BLaER1 (cell line): ENCODE results near the gene SOX5.

Source experiments
- H3K27ac ChIP-seq: shearing (Covaris generic); formaldehyde crosslinking; 2 replicates; pipeline ENCODE4 v1.8.1; 2022
- H3K27me3 ChIP-seq: shearing (Covaris generic); formaldehyde crosslinking; 2 replicates; pipeline ENCODE4 v1.8.1; 2022
- H3K36me3 ChIP-seq: shearing (Covaris generic); formaldehyde crosslinking; 2 replicates; pipeline ENCODE4 v1.8.1; 2022
- H3K4me1 ChIP-seq: shearing (Covaris generic); formaldehyde crosslinking; 2 replicates; pipeline ENCODE4 v1.8.1; 2022
- H3K4me2 ChIP-seq: shearing (Covaris generic); formaldehyde crosslinking; 2 replicates; pipeline ENCODE4 v1.8.1; 2022
- H3K4me3 ChIP-seq: shearing (Covaris generic); formaldehyde crosslinking; 2 replicates; pipeline ENCODE4 v1.8.1; 2022
- H3K9ac ChIP-seq: shearing (Covaris generic); formaldehyde crosslinking; 2 replicates; pipeline ENCODE4 v1.8.1; 2022
- H3K9me3 ChIP-seq: shearing (Covaris generic); formaldehyde crosslinking; 2 replicates; pipeline ENCODE4 v1.8.1; 2022
- H4K20me1 ChIP-seq: shearing (Covaris generic); formaldehyde crosslinking; 2 replicates; pipeline ENCODE4 v1.8.1; 2022
- Cebpa-rat ChIP-seq: shearing (Covaris generic); IDR thresholded peaks from 2 replicates; pipeline ENCODE4 v1.8.1; 2022

The SOX5 gene

DNA sequence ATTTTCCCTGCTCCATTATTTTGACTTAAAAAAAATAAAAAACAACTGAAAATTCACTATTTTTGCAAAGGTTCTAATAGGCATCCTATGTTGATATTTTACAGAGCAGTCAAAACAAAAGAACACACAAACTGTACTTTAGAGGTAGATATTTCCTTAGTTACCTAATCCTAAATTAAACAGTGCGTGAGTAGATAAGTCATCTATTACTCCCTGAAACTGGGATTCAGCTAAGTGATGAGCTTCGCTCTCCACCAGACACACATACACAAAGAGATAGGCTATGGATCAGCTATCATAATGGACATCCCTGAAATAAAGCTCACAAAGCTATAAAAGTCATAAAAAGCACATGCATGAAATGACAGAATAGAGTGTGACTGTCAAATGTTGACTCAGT is 398.7 kb downstream of the SOX5 start:
- Histone ChIP-seq H3K4me1 (no peaks in the 10 kb centered on the region), H3K36me3 (no peaks in the 10 kb centered on the region), H3K9ac (no peak overlapping the region), H3K4me2 (no peak overlapping the region), H3K9me3 (no peaks in the 10 kb centered on the region), H4K20me1 (no peaks in the 10 kb centered on the region), H3K4me3 (no peak overlapping the region), H3K27me3 (no peaks in the 10 kb centered on the region), H3K27ac (no peak overlapping the region)
- TF ChIP-seq Cebpa-rat: no peak

- Histone ChIP-seq H4K20me1 (no peaks in the 10 kb centered on the region), H3K4me3 (no peak overlapping the region), H3K9me3 (no peaks in the 10 kb centered on the region), H3K27me3 (no peaks in the 10 kb centered on the region), H3K4me1 (no peaks in the 10 kb centered on the region), H3K27ac (no peak overlapping the region), H3K36me3 (no peaks in the 10 kb centered on the region), H3K4me2 (no peak overlapping the region), H3K9ac (no peak overlapping the region)
- no peak for TF ChIP-seq Cebpa-rat
Observed at GRCh38 chr12:23548742-23549141, 400.7 kb downstream of the SOX5 start.

- Histone ChIP-seq H3K27me3 (no peaks in the 10 kb centered on the region), H3K9ac (no peak overlapping the region), H3K36me3 (no peaks in the 10 kb centered on the region), H3K9me3 (no peaks in the 10 kb centered on the region), H3K27ac (no peak overlapping the region), H3K4me2 (no peak overlapping the region), H4K20me1 (no peaks in the 10 kb centered on the region), H3K4me3 (no peak overlapping the region), H3K4me1 (no peaks in the 10 kb centered on the region)
- no peak for TF ChIP-seq Cebpa-rat
Observed at GRCh38 chr12:23546756-23547155, 402.7 kb downstream of the SOX5 start.

DNA sequence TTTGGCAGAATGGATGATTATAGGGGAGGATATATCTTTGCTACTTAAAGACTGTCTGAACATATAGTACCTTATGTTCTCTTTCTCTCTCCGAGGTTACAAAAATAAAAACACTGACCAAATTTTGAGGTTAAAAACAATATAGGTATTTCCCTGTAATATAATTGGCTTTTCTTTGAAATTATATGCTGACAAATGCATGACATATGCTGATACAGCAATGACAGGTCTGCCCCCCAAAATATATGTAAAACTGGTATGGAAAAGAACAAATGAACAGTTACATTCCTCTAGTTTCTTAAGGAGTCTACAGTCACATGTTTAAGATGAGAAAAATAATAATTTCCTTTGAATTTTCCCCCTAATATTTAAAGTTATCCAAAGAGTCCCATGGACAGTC is 405.7 kb downstream of the SOX5 start:
- Histone ChIP-seq H3K4me3 (no peak overlapping the region), H3K36me3 (no peaks in the 10 kb centered on the region), H3K9ac (no peak overlapping the region), H3K27ac (no peak overlapping the region), H3K4me1 (peaks cover 5% of the 10 kb centered on the region; the same call in 1 of the 2 replicates), H4K20me1 (no peaks in the 10 kb centered on the region), H3K27me3 (no peaks in the 10 kb centered on the region), H3K9me3 (no peaks in the 10 kb centered on the region), H3K4me2 (no peak overlapping the region)
- no peak for TF ChIP-seq Cebpa-rat

DNA sequence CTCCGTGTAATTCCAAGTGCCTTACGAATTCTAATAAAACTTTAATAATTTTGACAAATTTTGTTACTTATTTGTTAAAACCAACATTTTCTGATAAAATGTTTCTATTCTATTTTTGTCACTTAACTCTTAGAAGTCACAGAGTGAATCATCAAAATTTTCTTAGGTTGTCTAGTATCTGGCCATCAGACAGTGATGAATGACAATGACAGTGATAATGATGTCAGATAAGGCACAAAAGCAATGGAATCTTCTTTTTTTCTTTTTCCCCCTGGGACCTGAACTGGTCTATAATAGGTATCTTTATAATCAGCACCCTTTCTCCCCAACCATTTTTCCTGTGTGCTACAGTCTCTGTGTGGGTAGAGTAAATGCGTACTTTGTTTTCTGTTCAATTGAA is 407.3 kb downstream of the SOX5 start:
- Histone ChIP-seq H3K4me2 (no peak overlapping the region), H3K27me3 (no peaks in the 10 kb centered on the region), H3K9ac (no peak overlapping the region), H3K4me1 (peaks cover 5% of the 10 kb centered on the region; the same call in 1 of the 2 replicates), H3K4me3 (no peak overlapping the region), H3K9me3 (no peaks in the 10 kb centered on the region), H3K36me3 (no peaks in the 10 kb centered on the region), H3K27ac (no peak overlapping the region), H4K20me1 (no peaks in the 10 kb centered on the region)
- no peak for TF ChIP-seq Cebpa-rat

DNA sequence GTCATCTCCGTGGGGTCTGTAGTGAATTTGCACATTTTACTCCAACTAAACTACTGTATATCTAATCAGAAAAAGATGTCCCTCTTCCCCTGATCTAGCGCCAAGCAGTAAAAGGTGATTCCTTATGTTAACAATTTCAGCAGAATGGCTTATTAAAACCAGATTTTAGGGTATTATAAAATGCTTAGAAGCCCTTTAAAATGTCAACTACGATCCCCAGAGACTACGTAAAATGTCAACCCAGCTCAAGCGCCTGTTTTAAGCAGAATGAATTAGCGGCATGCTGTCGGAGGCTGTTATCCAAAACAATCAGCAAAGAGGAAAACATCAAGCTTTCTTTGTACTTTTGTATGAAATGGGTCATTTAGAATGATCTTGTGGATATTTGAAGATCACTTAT is 408.9 kb downstream of the SOX5 start:
- Histone ChIP-seq H3K9ac (no peak overlapping the region), H3K27ac (no peak overlapping the region), H3K36me3 (no peaks in the 10 kb centered on the region), H4K20me1 (no peaks in the 10 kb centered on the region), H3K4me3 (no peak overlapping the region), H3K9me3 (no peaks in the 10 kb centered on the region), H3K4me1 (peaks cover 16% of the 10 kb centered on the region), H3K4me2 (no peak overlapping the region), H3K27me3 (no peaks in the 10 kb centered on the region)
- no peak for TF ChIP-seq Cebpa-rat

DNA sequence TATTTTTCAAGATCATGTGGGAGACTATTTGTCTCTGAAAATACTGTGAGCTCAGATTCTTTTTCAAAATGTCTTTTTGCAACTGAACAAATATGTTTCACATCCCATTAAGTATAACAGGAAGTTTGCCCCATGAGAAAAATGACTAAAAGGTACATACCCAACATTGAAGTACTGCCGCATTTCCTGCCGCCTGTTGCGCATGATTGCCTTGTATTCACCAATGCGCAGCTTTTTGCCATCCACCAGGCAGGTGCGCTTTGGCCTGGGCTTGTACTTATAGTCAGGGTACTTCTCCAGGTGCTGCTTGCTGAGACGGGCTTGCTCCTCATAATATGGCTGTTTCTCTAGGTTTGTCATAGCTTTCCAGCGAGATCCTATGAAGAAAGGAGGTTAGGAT is 413.2 kb downstream of the SOX5 start:
- H4K20me1 ChIP-seq: no peaks in the 10 kb centered on the region
- H3K4me2 ChIP-seq: peak overlapping the region; percentile 57
- no peaks in the 10 kb centered on the region for H3K36me3 ChIP-seq
- H3K9ac ChIP-seq: no peak overlapping the region
- no peak for TF ChIP-seq Cebpa-rat
- no peaks in the 10 kb centered on the region for H3K27me3 ChIP-seq
- no peaks in the 10 kb centered on the region for H3K9me3 ChIP-seq
- H3K4me3 ChIP-seq: no peak overlapping the region
- peaks cover 43% of the 10 kb centered on the region for H3K4me1 ChIP-seq
- no peak overlapping the region for H3K27ac ChIP-seq

- Histone ChIP-seq H3K4me3 (no peak overlapping the region), H3K27ac (no peak overlapping the region), H3K9ac (no peak overlapping the region), H3K4me1 (peaks cover 45% of the 10 kb centered on the region), H3K4me2 (peak overlapping the region; percentile 57), H3K36me3 (no peaks in the 10 kb centered on the region), H3K9me3 (no peaks in the 10 kb centered on the region), H3K27me3 (no peaks in the 10 kb centered on the region), H4K20me1 (no peaks in the 10 kb centered on the region)
- TF ChIP-seq Cebpa-rat: no peak
Observed at GRCh38 chr12:23535441-23535840, 414.0 kb downstream of the SOX5 start.

DNA sequence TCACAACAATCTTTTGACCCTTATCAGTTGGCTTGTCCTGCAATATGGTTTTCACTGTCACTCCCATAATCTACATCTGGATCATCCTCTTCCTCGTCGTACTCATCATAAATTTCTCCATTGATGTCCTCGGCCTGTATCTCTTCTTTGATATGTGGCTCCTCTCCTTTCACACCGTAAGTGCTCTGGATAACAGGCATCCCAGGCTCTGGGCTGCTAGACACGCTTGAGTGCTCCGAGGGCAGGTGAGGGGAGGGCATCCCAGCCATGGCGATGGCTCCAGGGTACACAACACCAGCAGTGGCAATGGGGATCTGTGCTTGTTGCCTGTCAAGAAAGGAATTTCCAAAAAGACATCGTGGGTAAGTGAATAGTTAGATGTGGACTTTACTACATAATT is 415.3 kb downstream of the SOX5 start:
- Histone ChIP-seq H3K4me2 (peak overlapping the region; percentile 18; the same call in 1 of the 2 replicates), H3K4me1 (peaks cover 43% of the 10 kb centered on the region), H3K9me3 (no peaks in the 10 kb centered on the region), H3K4me3 (no peak overlapping the region), H3K36me3 (no peaks in the 10 kb centered on the region), H3K9ac (no peak overlapping the region), H4K20me1 (no peaks in the 10 kb centered on the region), H3K27ac (no peak overlapping the region), H3K27me3 (no peaks in the 10 kb centered on the region)
- TF ChIP-seq Cebpa-rat: no peak

DNA sequence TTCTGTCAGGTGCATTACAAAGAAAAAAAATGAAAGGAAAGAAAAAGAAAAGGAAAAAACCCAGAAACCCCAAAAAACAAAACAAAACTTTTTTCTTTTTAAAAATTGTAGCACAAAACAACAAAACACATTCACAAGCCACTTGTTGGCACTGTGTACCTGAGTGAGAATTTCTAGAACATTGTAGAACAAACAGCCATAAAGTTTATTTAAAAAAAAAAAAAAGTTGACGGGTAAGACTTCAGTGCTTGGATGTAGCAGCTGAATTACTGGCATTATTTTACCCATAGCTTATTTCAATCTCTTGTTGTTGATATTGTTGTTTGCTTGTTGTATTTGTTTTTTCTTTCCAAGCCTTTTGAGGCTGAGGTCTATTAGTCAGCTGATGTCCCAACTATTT is 415.8 kb downstream of the SOX5 start:
- H3K4me3 ChIP-seq: no peak overlapping the region
- no peaks in the 10 kb centered on the region for H3K9me3 ChIP-seq
- H4K20me1 ChIP-seq: no peaks in the 10 kb centered on the region
- no peaks in the 10 kb centered on the region for H3K36me3 ChIP-seq
- no peak overlapping the region for H3K9ac ChIP-seq
- H3K27me3 ChIP-seq: no peaks in the 10 kb centered on the region
- H3K27ac ChIP-seq: no peak overlapping the region
- peaks cover 43% of the 10 kb centered on the region for H3K4me1 ChIP-seq
- peak overlapping the region; percentile 60 for H3K4me2 ChIP-seq
- no peak for TF ChIP-seq Cebpa-rat

- TF ChIP-seq Cebpa-rat: no peak
- Histone ChIP-seq H3K36me3 (no peaks in the 10 kb centered on the region), H4K20me1 (no peaks in the 10 kb centered on the region), H3K9me3 (no peaks in the 10 kb centered on the region), H3K4me2 (peak overlapping the region; percentile 60), H3K4me1 (peaks cover 43% of the 10 kb centered on the region), H3K4me3 (no peak overlapping the region), H3K9ac (no peak overlapping the region), H3K27ac (no peak overlapping the region), H3K27me3 (no peaks in the 10 kb centered on the region)
Observed at GRCh38 chr12:23533265-23533664, 416.2 kb downstream of the SOX5 start.
